Thyroid gland (tissue), 4 donors: ENCODE data around the gene BOC. TPM values are rescaled to one million over a fixed set of nuclear protein-coding genes. Genes with fewer than 3 reads are reported as not detected.
A peak's percentile ranks its signal among the peaks of the same experiment; 100 is the strongest.

Experiments
- DNase-seq, 2 donors: peaks; one replicate each; pipeline ENCODE4 v3.0.0-alpha.2; 2019
- H3K27ac ChIP-seq, 3 donors: fragments of 200-600 bp; sonication (generic); 1 replicate in 2 of 3; 2 replicates in 1 of 3; pipeline ENCODE4 v1.5.1; 2016 to 2019; ENCODE audit warnings: mild to moderate bottlenecking in 1 of 3, moderate library complexity in 1 of 3
- H3K27me3 ChIP-seq: fragments of 200-600 bp; sonication (generic); one replicate; pipeline ENCODE4 v1.5.1; 2019
- H3K36me3 ChIP-seq, 2 donors: fragments of 200-600 bp; sonication (generic); one replicate each; pipeline ENCODE4 v1.5.1; 2016 to 2019
- H3K4me1 ChIP-seq, 2 donors: fragments of 200-600 bp; sonication (generic); one replicate each; pipeline ENCODE4 v1.5.1; 2017 to 2019
- H3K4me3 ChIP-seq, 3 donors: fragments of 200-600 bp; sonication (generic); replicated peaks in 1 of 3; 1 replicate in 2 of 3; 2 replicates in 1 of 3; pipeline ENCODE4 v1.5.1; 2016; ENCODE audit warnings: mild to moderate bottlenecking in 1 of 3
- H3K9me3 ChIP-seq: fragments of 200-600 bp; sonication (generic); one replicate; pipeline ENCODE4 v1.5.1; 2017
- POLR2A ChIP-seq, 2 donors: fragments of 450-650 bp; IDR thresholded peaks; one replicate each; pipeline ENCODE4 v1.6.1; 2017; ENCODE audit warnings: antibody characterized with exemption in 2 of 2, mild to moderate bottlenecking in 2 of 2, moderate library complexity in 1 of 2
- WGBS, 2 donors: methylation state at CpG; one replicate each; pipeline ENCODE4 v1.1.5; 2017; 5-methylcytosine and 5-hydroxymethylcytosine counted together
- intact Hi-C: fragments of 100-400 bp; cut with DNase I; formaldehyde crosslinking; loops from one replicate; pipeline ENCODE4 v1.15.1; 2023
- total RNA-seq, 4 donors: library from RNA; depleted of rRNA; stranded (reverse); fragments of >200 nt; gene quantifications; one replicate each; pipeline ENCODE4 v1.2.3, GENCODE V29; 2016
- TF ChIP-seq, protein P1 (sequence below), 6 experiments: fragments of 200-600 bp in 3 of 6; fragments of 450-650 bp in 3 of 6; sonication (generic) in 3 of 6; IDR thresholded peaks; one replicate each; pipeline ENCODE4 v1.5.1; 2016 to 2019; ENCODE audit warnings: antibody characterized with exemption in 6 of 6, mild to moderate bottlenecking in 2 of 6, inconsistent platforms in 1 of 6, moderate library complexity in 1 of 6

The BOC gene
- total RNA-seq, 4 donors from 2014 or later: 40.2 to 68.3 (median 51.2) TPM

DNA sequence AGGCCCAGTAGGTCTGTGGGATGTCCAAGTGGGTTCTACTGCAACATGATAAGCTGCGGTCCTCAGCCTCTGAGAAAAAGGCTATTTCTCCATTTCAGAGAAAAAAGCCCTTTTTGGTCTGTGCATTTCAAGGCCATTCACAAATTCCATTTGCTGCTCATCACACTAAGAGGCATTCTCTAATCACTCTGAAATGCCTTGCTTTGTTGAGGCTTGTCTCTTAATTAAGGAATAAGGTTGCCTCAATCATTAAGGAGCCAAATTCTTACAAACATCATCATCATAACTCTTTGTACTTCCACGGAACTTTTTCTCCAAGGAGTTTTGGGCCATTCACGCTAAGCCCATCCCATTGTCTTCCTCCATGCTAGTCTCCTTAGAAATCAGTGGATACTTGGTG is 74.4 kb downstream of the BOC start:
- 89 to 91% methylated on average over 3 of the region's 3 CpGs for WGBS, 2 donors
- Histone ChIP-seq H3K4me1 (peaks cover 0 to 11% of the 10 kb centered on the region in 2 donors), H3K36me3 (peaks cover 30 to 41% of the 10 kb centered on the region in 2 donors), H3K27me3 (no peaks in the 10 kb centered on the region), H3K9me3 (no peaks in the 10 kb centered on the region), H3K4me3 (no peak overlapping the region), H3K27ac (no peak overlapping the region)
- intact Hi-C loops: loop anchor here (5.0 kb wide), 1 partner anchor 233 kb away; no protein-coding TSS in a partner anchor
- TF ChIP-seq, protein P1, sequence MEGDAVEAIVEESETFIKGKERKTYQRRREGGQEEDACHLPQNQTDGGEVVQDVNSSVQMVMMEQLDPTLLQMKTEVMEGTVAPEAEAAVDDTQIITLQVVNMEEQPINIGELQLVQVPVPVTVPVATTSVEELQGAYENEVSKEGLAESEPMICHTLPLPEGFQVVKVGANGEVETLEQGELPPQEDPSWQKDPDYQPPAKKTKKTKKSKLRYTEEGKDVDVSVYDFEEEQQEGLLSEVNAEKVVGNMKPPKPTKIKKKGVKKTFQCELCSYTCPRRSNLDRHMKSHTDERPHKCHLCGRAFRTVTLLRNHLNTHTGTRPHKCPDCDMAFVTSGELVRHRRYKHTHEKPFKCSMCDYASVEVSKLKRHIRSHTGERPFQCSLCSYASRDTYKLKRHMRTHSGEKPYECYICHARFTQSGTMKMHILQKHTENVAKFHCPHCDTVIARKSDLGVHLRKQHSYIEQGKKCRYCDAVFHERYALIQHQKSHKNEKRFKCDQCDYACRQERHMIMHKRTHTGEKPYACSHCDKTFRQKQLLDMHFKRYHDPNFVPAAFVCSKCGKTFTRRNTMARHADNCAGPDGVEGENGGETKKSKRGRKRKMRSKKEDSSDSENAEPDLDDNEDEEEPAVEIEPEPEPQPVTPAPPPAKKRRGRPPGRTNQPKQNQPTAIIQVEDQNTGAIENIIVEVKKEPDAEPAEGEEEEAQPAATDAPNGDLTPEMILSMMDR (IDR thresholded peaks at IDR 0.05): no peak
- TF ChIP-seq POLR2A (IDR thresholded peaks at IDR 0.05): no peak
- DNase-seq: no peak

DNA sequence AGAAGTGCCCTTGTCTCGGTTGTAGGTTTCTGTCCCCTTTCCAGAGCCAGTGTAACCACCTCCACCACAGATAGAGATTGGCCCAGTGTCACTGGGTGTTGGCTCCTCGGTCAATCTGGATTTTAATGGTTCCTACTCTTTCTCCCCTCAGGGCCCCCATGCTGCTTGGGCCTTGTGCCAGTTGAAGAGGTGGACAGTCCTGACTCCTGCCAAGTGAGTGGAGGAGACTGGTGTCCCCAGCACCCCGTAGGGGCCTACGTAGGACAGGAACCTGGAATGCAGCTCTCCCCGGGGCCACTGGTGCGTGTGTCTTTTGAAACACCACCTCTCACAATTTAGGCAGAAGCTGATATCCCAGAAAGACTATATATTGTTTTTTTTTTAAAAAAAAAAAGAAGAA is 75.2 kb downstream of the BOC start:
- DNase-seq: no peak
- whole genome bisulfite sequencing, 2 donors: 86 to 90% methylated on average over 5 to 6 of the region's 6 CpGs
- H3K27ac ChIP-seq: peak overlapping the region; percentile 5 to 74 (median 51)

DNA sequence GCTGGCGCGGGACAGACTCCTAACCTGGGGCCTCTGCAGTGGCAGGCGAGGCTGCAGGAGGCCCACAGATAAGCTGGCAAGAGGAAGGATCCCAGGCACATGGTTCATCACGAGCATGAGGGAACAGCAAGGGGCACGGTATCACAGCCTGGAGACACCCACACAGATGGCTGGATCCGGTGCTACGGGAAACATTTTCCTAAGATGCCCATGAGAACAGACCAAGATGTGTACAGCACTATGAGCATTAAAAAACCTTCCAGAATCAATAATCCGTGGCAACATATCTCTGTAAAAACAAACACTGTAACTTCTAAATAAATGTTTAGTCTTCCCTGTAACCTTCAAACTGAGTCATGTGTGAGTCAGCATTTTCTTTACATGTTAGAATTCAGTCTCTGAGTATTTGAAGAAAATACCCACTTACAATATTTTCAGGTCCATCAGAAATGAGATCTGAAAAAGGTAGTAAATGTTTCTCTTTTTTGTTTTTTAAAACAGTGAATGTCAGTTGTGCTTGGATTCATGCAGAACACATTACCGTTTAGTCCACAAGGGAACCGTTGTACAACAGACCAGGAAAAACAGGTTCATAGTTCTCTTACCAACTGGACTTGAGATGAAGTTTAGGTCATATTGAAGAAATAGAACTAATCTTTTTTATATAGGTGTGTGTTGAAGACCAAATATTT is 75.9 kb downstream of the BOC start:
- peak overlapping the region; percentile 5 to 74 (median 51) for H3K27ac ChIP-seq
- DNase-seq: no peak
- peaks cover 0 to 11% of the 10 kb centered on the region in 2 donors for H3K4me1 ChIP-seq
- 68 to 75% methylated on average over 10 of the region's 10 CpGs for WGBS, 2 donors
- no peaks in the 10 kb centered on the region for H3K9me3 ChIP-seq
- H3K27me3 ChIP-seq: no peaks in the 10 kb centered on the region
- intact Hi-C loops: loop anchor here (5.0 kb wide), 1 partner anchor 235 kb away; no protein-coding TSS in a partner anchor
- TF ChIP-seq, protein P1 (IDR thresholded peaks at IDR 0.05): no peak
- TF ChIP-seq POLR2A (IDR thresholded peaks at IDR 0.05): no peak
- peaks cover 15 to 27% of the 10 kb centered on the region in 2 donors for H3K36me3 ChIP-seq
- H3K4me3 ChIP-seq: no peak overlapping the region

More for the DNA sequence above, 75.2 kb downstream of the BOC start:
- Histone ChIP-seq H3K4me3 (no peak overlapping the region), H3K27me3 (no peaks in the 10 kb centered on the region), H3K36me3 (peaks cover 23 to 33% of the 10 kb centered on the region in 2 donors), H3K4me1 (peaks cover 0 to 11% of the 10 kb centered on the region in 2 donors), H3K9me3 (no peaks in the 10 kb centered on the region)
- TF ChIP-seq, protein P1 (IDR thresholded peaks at IDR 0.05): no peak
- no peak for TF ChIP-seq POLR2A (IDR thresholded peaks at IDR 0.05)
- intact Hi-C loops: loop anchor here (5.0 kb wide), 1 partner anchor 234 kb away; no protein-coding TSS in a partner anchor

DNA sequence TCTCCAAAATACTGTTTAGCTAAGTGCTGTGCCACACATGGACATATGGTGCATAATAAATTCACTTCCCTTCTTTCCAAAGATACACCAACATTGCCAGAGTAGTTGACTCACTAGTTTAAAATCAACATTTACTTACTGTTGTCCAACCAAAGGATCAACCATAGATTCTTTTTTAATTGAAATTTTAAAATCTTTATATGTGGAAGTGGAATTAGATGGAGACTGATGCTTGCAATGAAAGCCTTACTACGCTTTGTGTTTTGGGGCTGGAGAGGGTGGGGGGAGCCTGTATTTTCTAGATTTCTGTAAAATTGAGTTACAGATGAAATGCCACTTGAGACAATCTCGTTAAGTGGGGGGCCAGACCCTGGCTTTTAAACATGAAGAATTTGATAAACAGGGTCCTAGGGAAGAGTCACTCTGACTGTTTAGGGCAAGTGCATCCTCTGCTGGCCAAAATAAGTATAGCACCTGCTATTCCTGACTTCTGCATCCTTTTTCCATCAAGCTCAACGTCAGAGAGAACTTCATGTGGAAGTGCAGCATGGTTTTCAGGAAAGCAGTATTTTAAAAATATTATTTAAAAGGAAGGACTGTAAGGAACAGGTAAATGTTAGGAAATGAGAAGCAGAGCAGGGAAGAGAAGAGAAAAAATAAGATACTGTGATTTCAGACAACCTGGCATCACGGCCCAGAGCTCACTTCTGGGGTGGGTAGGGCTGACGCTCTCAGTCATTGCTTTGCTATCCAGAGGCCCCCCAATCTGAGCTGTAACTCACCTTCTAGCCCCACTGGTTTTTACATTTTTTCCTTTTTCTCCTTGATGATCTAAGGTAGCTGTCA is 76.7 kb downstream of the BOC start:
- H3K4me3 ChIP-seq: no peak overlapping the region
- H3K27ac ChIP-seq: peak overlapping the region in 1 of 3 donors; percentile 5
- intact Hi-C loops: loop anchor here (2.0 to 5.0 kb wide), 2 partner anchors 153 to 236 kb away; no protein-coding TSS in a partner anchor
- H3K9me3 ChIP-seq: no peaks in the 10 kb centered on the region
- no peaks in the 10 kb centered on the region for H3K27me3 ChIP-seq
- no peak for TF ChIP-seq POLR2A (IDR thresholded peaks at IDR 0.05)
- TF ChIP-seq, protein P1 (IDR thresholded peaks at IDR 0.05): peak; percentile 98 to 100 (median 99)
- H3K4me1 ChIP-seq: peaks cover 0 to 11% of the 10 kb centered on the region in 2 donors
- peak; percentile 64 for DNase-seq
- 55 to 56% methylated on average over 5 of the region's 5 CpGs for WGBS, 2 donors
- peaks cover 15 to 19% of the 10 kb centered on the region in 2 donors for H3K36me3 ChIP-seq
